PC-3 (cell line): Measurements from ENCODE around the gene MYLK4. TPM values are rescaled to one million over a fixed set of nuclear protein-coding genes. Genes with fewer than 3 reads are reported as not detected.
A peak's percentile ranks its signal among the peaks of the same experiment; 100 is the strongest.

Experiments used
- ATAC-seq: fragments of 200-7000 bp; cut with Tn5 transposase; 2 replicates; pipeline ENCODE4 v1.9.1; 2020; ENCODE audit warnings: mild to moderate bottlenecking, moderate library complexity
- BruUV-seq: library from RNA; stranded (reverse); fragments of 400-500 nt; replicated peaks from 2 replicates; lab custom pipeline; 2021; lab: Mats Ljungman, UMichigan
- CTCF ChIA-PET: fragments of 300-600 bp; sonication (Branson Sonifier 250); formaldehyde crosslinking; loops from one replicate; lab custom pipeline; 2022; ENCODE audit warnings: antibody characterized with exemption; lab: Charles Lee
- POLR2A ChIA-PET: fragments of 300-600 bp; sonication (Branson Sonifier 250); formaldehyde crosslinking; loops from one replicate; lab custom pipeline; 2022; ENCODE audit warnings: antibody characterized with exemption; ENCODE audit not compliant: unreplicated experiment; lab: Charles Lee
- DNase-seq: peaks from one replicate; pipeline ENCODE4 v3.0.0-alpha.2; 2015
- H2AFZ ChIP-seq: fragments of 300-600 bp; sonication (generic); 2 replicates; pipeline ENCODE4 v1.6.0; 2016; ENCODE audit warnings: antibody characterized with exemption, low read length
- H3F3A ChIP-seq: fragments of 300-600 bp; sonication (generic); one replicate; pipeline ENCODE4 v1.6.0; 2017; ENCODE audit warnings: antibody characterized with exemption, low read length, control low read depth, mild to moderate bottlenecking; ENCODE audit not compliant: unreplicated experiment
- H3K27ac ChIP-seq: fragments of 300-600 bp; sonication (generic); 2 replicates; pipeline ENCODE4 v1.5.1; 2016; ENCODE audit warnings: mild to moderate bottlenecking, low read length
- H3K27me3 ChIP-seq: fragments of 300-600 bp; sonication (generic); 2 replicates; pipeline ENCODE4 v1.6.1; 2016; ENCODE audit warnings: low read length, mixed read lengths
- H3K36me3 ChIP-seq: fragments of 300-600 bp; sonication (generic); 2 replicates; pipeline ENCODE4 v1.6.1; 2016; ENCODE audit warnings: low read depth, mixed run types, low read length, mixed read lengths
- H3K4me1 ChIP-seq: fragments of 300-600 bp; sonication (generic); 2 replicates; pipeline ENCODE4 v1.5.1; 2016; ENCODE audit warnings: low read length; ENCODE audit not compliant: insufficient read depth
- H3K4me2 ChIP-seq: fragments of 300-600 bp; sonication (generic); 2 replicates; pipeline ENCODE4 v1.6.0; 2016; ENCODE audit warnings: low read length
- H3K4me3 ChIP-seq: fragments of 300-600 bp; sonication (generic); 2 replicates; pipeline ENCODE4 v1.5.1; 2016; ENCODE audit warnings: mild to moderate bottlenecking, low read length, mixed read lengths
- H3K79me2 ChIP-seq: fragments of 300-600 bp; sonication (generic); 2 replicates; pipeline ENCODE4 v1.6.1; 2017; ENCODE audit warnings: low read length, mixed read lengths
- H3K9ac ChIP-seq: fragments of 300-600 bp; sonication (generic); 2 replicates; pipeline ENCODE4 v1.6.0; 2016; ENCODE audit warnings: mild to moderate bottlenecking, low read length
- H3K9me2 ChIP-seq: fragments of 300-600 bp; sonication (generic); replicated peaks from 2 replicates; pipeline ENCODE4 v1.6.1; 2016; ENCODE audit warnings: mixed run types, low read length, mixed read lengths
- H3K9me3 ChIP-seq: fragments of 300-600 bp; sonication (generic); 2 replicates; pipeline ENCODE4 v1.6.1; 2016; ENCODE audit warnings: low read length, mixed read lengths
- H4K20me1 ChIP-seq: fragments of 300-600 bp; sonication (generic); 2 replicates; pipeline ENCODE4 v1.6.1; 2016; ENCODE audit warnings: low read length, mixed read lengths
- CTCF ChIP-seq: fragments of 300-600 bp; sonication (generic); conservative IDR thresholded peaks from 2 replicates; pipeline ENCODE4 v1.5.1; 2017; ENCODE audit warnings: antibody characterized with exemption, low read depth, mild to moderate bottlenecking, low read length
- EZH2 ChIP-seq: fragments of 300-600 bp; sonication (generic); IDR thresholded peaks from one replicate; pipeline ENCODE4 v1.6.1; 2017; ENCODE audit warnings: antibody characterized with exemption, mild to moderate bottlenecking, low read length; ENCODE audit not compliant: unreplicated experiment
- EZH2phosphoT487 ChIP-seq: fragments of 300-600 bp; sonication (generic); IDR thresholded peaks from 2 replicates; pipeline ENCODE4 v1.6.1; 2018; ENCODE audit warnings: mild to moderate bottlenecking, antibody characterized with exemption, low read length, borderline replicate concordance
- intact Hi-C: fragments of 100-400 bp; cut with micrococcal nuclease; formaldehyde crosslinking; loops from 2 replicates; pipeline ENCODE4 v1.9.0; 2023
- total RNA-seq: library from RNA; depleted of rRNA; stranded (reverse); fragments of >200 nt; gene quantifications from 2 replicates; pipeline ENCODE4 v1.2.3, GENCODE V29; 2014

MYLK4 gene
- total RNA-seq, 1 experiment from 2014 or later, result 0.11 TPM

- Histone ChIP-seq H3K27me3 (no peaks in the 10 kb centered on the region), H3F3A (no peaks in the 10 kb centered on the region), H3K9me2 (no peaks in the 10 kb centered on the region), H3K9ac (peak overlapping the region; percentile 75), H3K4me3 (peak overlapping the region; percentile 25; the same call in 1 of the 2 replicates), H3K36me3 (no peaks in the 10 kb centered on the region), H2AFZ (0 out of 2 replicates have a peak overlapping the region, but pooled peaks have one; percentile 5), H3K79me2 (no peaks in the 10 kb centered on the region), H4K20me1 (no peaks in the 10 kb centered on the region), H3K4me2 (peak overlapping the region; percentile 52), H3K9me3 (no peaks in the 10 kb centered on the region), H3K27ac (peak overlapping the region; percentile 94), H3K4me1 (peaks cover 48% of the 10 kb centered on the region)
- DNase-seq (peak; percentile 95), ATAC-seq (peak; percentile 64)
- ChIA-PET CTCF (interaction anchor here (0.5 kb wide), 1 partner anchor 135 kb away, joined by 10 read pairs; the partner anchor contains the start of gene WRNIP1), POLR2A (no interaction called here)
- no TSS peak for BruUV-seq
- intact Hi-C loops, result loop anchor here (2.0 to 5.0 kb wide), 5 partner anchors 20 to 942 kb away; no protein-coding TSS in a partner anchor
- TF ChIP-seq EZH2 (no peak), CTCF (no peak), EZH2phosphoT487 (no peak)
Measured at GRCh38 chr6:2630359-2630758, 120.4 kb downstream of the MYLK4 start.

GRCh38 chr6:2626401-2626800 lies 124.3 kb downstream of the MYLK4 start:
- TF ChIP-seq EZH2, result no peak
- no peak for TF ChIP-seq CTCF
- no peak for TF ChIP-seq EZH2phosphoT487
- Histone ChIP-seq H3K36me3 (no peaks in the 10 kb centered on the region), H2AFZ (no peak overlapping the region), H3K79me2 (no peaks in the 10 kb centered on the region), H3K9me3 (no peaks in the 10 kb centered on the region), H3K27me3 (no peaks in the 10 kb centered on the region), H4K20me1 (no peaks in the 10 kb centered on the region), H3K4me2 (no peak overlapping the region), H3F3A (no peaks in the 10 kb centered on the region), H3K9ac (no peak overlapping the region), H3K9me2 (no peaks in the 10 kb centered on the region), H3K4me1 (peaks cover 33% of the 10 kb centered on the region), H3K27ac (no peak overlapping the region), H3K4me3 (no peak overlapping the region)
- intact Hi-C loops, result no loop called here
- ChIA-PET POLR2A (no interaction called here), CTCF (no interaction called here)
- no peak for DNase-seq
- no TSS peak for BruUV-seq
- ATAC-seq, result no peak

GRCh38 chr6:2625581-2625980 lies 125.1 kb downstream of the MYLK4 start:
- H4K20me1 ChIP-seq, result no peaks in the 10 kb centered on the region
- no peaks in the 10 kb centered on the region for H3K9me2 ChIP-seq
- no peak overlapping the region for H3K4me2 ChIP-seq
- H3K27me3 ChIP-seq, result no peaks in the 10 kb centered on the region
- peaks cover 25% of the 10 kb centered on the region for H3K4me1 ChIP-seq
- H3F3A ChIP-seq, result no peaks in the 10 kb centered on the region
- no peak overlapping the region for H3K4me3 ChIP-seq
- TF ChIP-seq EZH2phosphoT487 (no peak), EZH2 (no peak), CTCF (no peak)
- intact Hi-C loops, result no loop called here
- no peak overlapping the region for H3K27ac ChIP-seq
- H3K9me3 ChIP-seq, result no peaks in the 10 kb centered on the region
- no peak overlapping the region for H3K9ac ChIP-seq
- ChIA-PET POLR2A (no interaction called here), CTCF (no interaction called here)
- BruUV-seq, result no TSS peak
- no peaks in the 10 kb centered on the region for H3K36me3 ChIP-seq
- H3K79me2 ChIP-seq, result no peaks in the 10 kb centered on the region
- no peak for ATAC-seq
- no peak overlapping the region for H2AFZ ChIP-seq
- DNase-seq, result no peak
